Kidney (tissue), 14 donors: Measurements from ENCODE around the gene RRAS2. TPM values are rescaled to one million over a fixed set of nuclear protein-coding genes. Genes with fewer than 3 reads are reported as not detected.

ENCODE experiments used
- DNase-seq, 5 donors: peaks; one replicate each; pipeline ENCODE4 v3.0.0-alpha.2; 2013 to 2020
- FAIRE-seq: peaks from 2 replicates; lab custom pipeline; 2012; peaks lifted over from hg19 to GRCh38; lab: Jason Lieb, UNC
- H3K27ac ChIP-seq, 2 donors: one replicate each; pipeline ENCODE4 v1.7.0; 2013; ENCODE audit warnings: low read depth in 2 of 2, low read length in 2 of 2, inconsistent platforms in 1 of 2
- H3K27me3 ChIP-seq: one replicate; pipeline ENCODE4 v1.7.1; 2013; ENCODE audit warnings: low read length, inconsistent platforms; ENCODE audit not compliant: control insufficient read depth, insufficient read depth
- H3K36me3 ChIP-seq, 3 donors: one replicate each; pipeline versions ENCODE4 v1.7.0 to v1.7.1; 2013; ENCODE audit warnings: low read length in 3 of 3, control low read depth in 1 of 3, inconsistent platforms in 1 of 3; ENCODE audit not compliant: insufficient read depth in 3 of 3, control insufficient read depth in 2 of 3
- H3K4me1 ChIP-seq, 3 donors: one replicate each; pipeline versions ENCODE4 v1.7.0 to v1.7.1; 2013; ENCODE audit warnings: low read length in 3 of 3, inconsistent platforms in 1 of 3, low read depth in 1 of 3; ENCODE audit not compliant: control insufficient read depth in 2 of 3, insufficient read depth in 2 of 3
- H3K4me3 ChIP-seq, 3 donors: one replicate each; pipeline versions ENCODE4 v1.7.0 to v1.8.1; 2013; ENCODE audit warnings: low read length in 3 of 3, control low read depth in 1 of 3, inconsistent platforms in 1 of 3
- H3K9ac ChIP-seq, 3 donors: one replicate each; pipeline versions ENCODE4 v1.7.0 to v1.7.1; 2013; ENCODE audit warnings: low read length in 3 of 3, control low read depth in 1 of 3, inconsistent platforms in 1 of 3
- H3K9me3 ChIP-seq, 3 donors: one replicate each; pipeline versions ENCODE4 v1.7.0 to v1.7.1; 2013; ENCODE audit warnings: low read length in 3 of 3, control low read depth in 1 of 3, inconsistent platforms in 1 of 3; ENCODE audit not compliant: control insufficient read depth in 2 of 3, insufficient read depth in 1 of 3
- intact Hi-C: fragments of 100-400 bp; cut with DNase I; formaldehyde crosslinking; loops from one replicate; pipeline ENCODE4 v1.11.1; 2022
- polyA plus RNA-seq: library from polyadenylated mRNA; stranded (reverse); fragments of 350-450 nt; fragmentation: Illumina TruSeq; extraction: RNeasy Lipid Tissue Mini Kit (QIAGEN cat#74804); gene quantifications from one replicate; pipeline ENCODE4 v1.2.3, GENCODE V29; 2014; ENCODE audit warnings: low read depth, low replicate concordance; ENCODE audit not compliant: insufficient read depth
- total RNA-seq: library from RNA; stranded (reverse); fragmentation: NEBNext Ultra II Directional; extraction: Animal tissue kit (Norgen Biotek cat#: 25700); gene quantifications from one replicate; pipeline ENCODE4 v1.2.1, GENCODE V29; 2021
- TF ChIP-seq, protein P1 (sequence below): IDR thresholded peaks from 3 replicates; pipeline ENCODE4 v1.5.1; 2012; ENCODE audit warnings: mild to moderate bottlenecking, moderate library complexity, borderline replicate concordance; ENCODE audit not compliant: insufficient read depth; ENCODE audit errors: extremely low read depth
- donor health status: control.
- donor health status: control.
- donor health status: control.
- donor health status: control.
- donor health status: control.
- donor health status: DM: yes; HTN: yes; CAD: no.
- donor health status: Normal renal cell carcinoma (clear cell type).

Gene RRAS2
- total and polyA plus RNA-seq, 2 donors from 2014 or later = 23.3 to 33.2 TPM

DNA sequence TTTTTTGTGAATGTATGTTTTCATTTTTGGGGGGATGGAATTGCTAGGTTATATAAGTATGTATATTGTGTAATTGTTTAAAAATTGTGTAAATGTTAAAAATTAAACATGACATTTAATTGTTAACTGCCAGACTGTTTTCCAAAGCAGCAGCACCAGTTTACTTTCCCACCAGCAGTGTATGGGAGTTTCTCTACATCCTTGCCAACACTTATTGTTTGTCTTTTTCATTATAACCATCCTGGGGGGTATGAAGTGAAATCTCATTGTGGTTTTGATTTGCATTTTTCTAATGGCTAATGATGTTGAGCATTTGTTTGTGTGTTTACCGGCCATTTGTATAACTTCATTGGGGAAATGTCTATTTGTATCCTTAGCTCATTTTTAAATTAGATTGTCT, 31.7 kb upstream of the RRAS2 start:
- DNase-seq (no peak), FAIRE-seq (no peak)
- H3K9ac ChIP-seq = no peak overlapping the region
- TF ChIP-seq, protein P1, sequence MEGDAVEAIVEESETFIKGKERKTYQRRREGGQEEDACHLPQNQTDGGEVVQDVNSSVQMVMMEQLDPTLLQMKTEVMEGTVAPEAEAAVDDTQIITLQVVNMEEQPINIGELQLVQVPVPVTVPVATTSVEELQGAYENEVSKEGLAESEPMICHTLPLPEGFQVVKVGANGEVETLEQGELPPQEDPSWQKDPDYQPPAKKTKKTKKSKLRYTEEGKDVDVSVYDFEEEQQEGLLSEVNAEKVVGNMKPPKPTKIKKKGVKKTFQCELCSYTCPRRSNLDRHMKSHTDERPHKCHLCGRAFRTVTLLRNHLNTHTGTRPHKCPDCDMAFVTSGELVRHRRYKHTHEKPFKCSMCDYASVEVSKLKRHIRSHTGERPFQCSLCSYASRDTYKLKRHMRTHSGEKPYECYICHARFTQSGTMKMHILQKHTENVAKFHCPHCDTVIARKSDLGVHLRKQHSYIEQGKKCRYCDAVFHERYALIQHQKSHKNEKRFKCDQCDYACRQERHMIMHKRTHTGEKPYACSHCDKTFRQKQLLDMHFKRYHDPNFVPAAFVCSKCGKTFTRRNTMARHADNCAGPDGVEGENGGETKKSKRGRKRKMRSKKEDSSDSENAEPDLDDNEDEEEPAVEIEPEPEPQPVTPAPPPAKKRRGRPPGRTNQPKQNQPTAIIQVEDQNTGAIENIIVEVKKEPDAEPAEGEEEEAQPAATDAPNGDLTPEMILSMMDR = no peak
- H3K4me1 ChIP-seq = no peaks in the 10 kb centered on the region
- no peak overlapping the region for H3K4me3 ChIP-seq
- no peaks in the 10 kb centered on the region for H3K36me3 ChIP-seq
- intact Hi-C loops = no loop called here
- no peaks in the 10 kb centered on the region for H3K9me3 ChIP-seq
- no peak overlapping the region for H3K27ac ChIP-seq
- H3K27me3 ChIP-seq = no peaks in the 10 kb centered on the region

GRCh38 chr11:14388352-14388751, 29.4 kb upstream of the RRAS2 start:
- no peak overlapping the region for H3K4me3 ChIP-seq
- intact Hi-C loops = no loop called here
- FAIRE-seq (no peak), DNase-seq (no peak)
- H3K9ac ChIP-seq = no peak overlapping the region
- TF ChIP-seq, protein P1 = no peak
- no peak overlapping the region for H3K27ac ChIP-seq
- H3K27me3 ChIP-seq = no peaks in the 10 kb centered on the region
- H3K9me3 ChIP-seq = no peaks in the 10 kb centered on the region
- no peaks in the 10 kb centered on the region for H3K36me3 ChIP-seq
- no peaks in the 10 kb centered on the region for H3K4me1 ChIP-seq

DNA sequence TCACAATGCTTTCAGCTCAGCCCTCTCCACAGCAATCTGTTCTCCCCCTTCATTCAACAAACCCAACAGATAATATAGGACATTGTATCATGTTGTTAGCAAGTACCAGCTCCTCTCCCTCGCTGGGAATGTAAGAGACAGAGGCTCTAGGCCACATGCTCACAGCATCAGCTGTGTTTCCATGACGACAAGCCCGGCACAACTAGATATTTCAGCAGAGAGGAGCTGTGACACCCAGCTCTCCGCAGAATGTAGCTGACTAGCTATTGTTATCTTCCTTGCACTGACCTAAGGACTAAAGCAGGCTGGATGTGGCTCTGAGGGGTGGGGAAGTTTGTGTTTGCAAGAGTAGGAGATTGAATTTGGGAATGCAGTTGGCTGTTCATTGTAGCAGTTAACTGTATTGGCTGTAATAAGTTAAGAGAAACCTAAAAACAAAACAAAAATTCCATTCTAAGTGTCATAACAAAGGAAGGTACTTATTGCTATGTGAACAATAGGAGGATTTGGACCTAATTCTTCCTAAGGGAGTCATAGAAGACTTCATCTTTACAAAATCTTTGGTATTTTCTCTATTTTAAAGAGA, 28.0 kb upstream of the RRAS2 start:
- Histone ChIP-seq H3K9ac (no peak overlapping the region), H3K4me1 (no peaks in the 10 kb centered on the region), H3K4me3 (no peak overlapping the region), H3K27me3 (peaks cover 1% of the 10 kb centered on the region), H3K36me3 (no peaks in the 10 kb centered on the region), H3K9me3 (no peaks in the 10 kb centered on the region), H3K27ac (no peak overlapping the region)
- intact Hi-C loops = no loop called here
- TF ChIP-seq, protein P1 = no peak
- DNase-seq (peak in 4 of 5 donors; percentile 48 to 71 (median 58)), FAIRE-seq (no peak)

GRCh38 chr11:14386081-14386480, 27.1 kb upstream of the RRAS2 start:
- Histone ChIP-seq H3K27me3 (peaks cover 6% of the 10 kb centered on the region), H3K36me3 (no peaks in the 10 kb centered on the region), H3K9me3 (no peaks in the 10 kb centered on the region), H3K4me3 (no peak overlapping the region), H3K9ac (no peak overlapping the region), H3K4me1 (peaks cover 0 to 2% (median 2%) of the 10 kb centered on the region in 3 donors), H3K27ac (no peak overlapping the region)
- FAIRE-seq = no peak
- DNase-seq = no peak
- TF ChIP-seq, protein P1 = no peak
- intact Hi-C loops = no loop called here
